Thyroid gland (tissue), 4 donors: ENCODE measurements around the gene ACADSB.

Experiments
- CTCF ChIP-seq, 6 experiments: fragments of 200-600 bp in 3 of 6; fragments of 450-650 bp in 3 of 6; sonication (generic) in 3 of 6; IDR thresholded peaks; one replicate each; pipeline ENCODE4 v1.5.1; 2016 to 2019; ENCODE audit warnings: antibody characterized with exemption in 6 of 6, mild to moderate bottlenecking in 2 of 6, inconsistent platforms in 1 of 6, moderate library complexity in 1 of 6
- POLR2A ChIP-seq, 2 donors: fragments of 450-650 bp; IDR thresholded peaks; one replicate each; pipeline ENCODE4 v1.6.1; 2017; ENCODE audit warnings: antibody characterized with exemption in 2 of 2, mild to moderate bottlenecking in 2 of 2, moderate library complexity in 1 of 2

- TF ChIP-seq CTCF (IDR thresholded peaks at IDR 0.05) (no peak), POLR2A (IDR thresholded peaks at IDR 0.05) (no peak)
These were observed 8.7 kb upstream of the ACADSB start for GRCh38 chr10:123000155-123000554.
